PC-3 (cell line): ENCODE results near the gene GALNT11. TPM values are rescaled to one million over a fixed set of nuclear protein-coding genes. Genes with fewer than 3 reads are reported as not detected.

Experiments
- ATAC-seq: fragments of 200-7000 bp; cut with Tn5 transposase; 2 replicates; pipeline ENCODE4 v1.9.1; 2020; ENCODE audit warnings: mild to moderate bottlenecking, moderate library complexity
- BruUV-seq: library from RNA; stranded (reverse); fragments of 400-500 nt; replicated peaks from 2 replicates; lab custom pipeline; 2021; lab: Mats Ljungman, UMichigan
- CTCF ChIA-PET: fragments of 300-600 bp; sonication (Branson Sonifier 250); formaldehyde crosslinking; loops from one replicate; lab custom pipeline; 2022; ENCODE audit warnings: antibody characterized with exemption; lab: Charles Lee
- POLR2A ChIA-PET: fragments of 300-600 bp; sonication (Branson Sonifier 250); formaldehyde crosslinking; loops from one replicate; lab custom pipeline; 2022; ENCODE audit warnings: antibody characterized with exemption; ENCODE audit not compliant: unreplicated experiment; lab: Charles Lee
- DNase-seq: peaks from one replicate; pipeline ENCODE4 v3.0.0-alpha.2; 2015
- H2AFZ ChIP-seq: fragments of 300-600 bp; sonication (generic); 2 replicates; pipeline ENCODE4 v1.6.0; 2016; ENCODE audit warnings: antibody characterized with exemption, low read length
- H3F3A ChIP-seq: fragments of 300-600 bp; sonication (generic); one replicate; pipeline ENCODE4 v1.6.0; 2017; ENCODE audit warnings: antibody characterized with exemption, low read length, control low read depth, mild to moderate bottlenecking; ENCODE audit not compliant: unreplicated experiment
- H3K27ac ChIP-seq: fragments of 300-600 bp; sonication (generic); 2 replicates; pipeline ENCODE4 v1.5.1; 2016; ENCODE audit warnings: mild to moderate bottlenecking, low read length
- H3K27me3 ChIP-seq: fragments of 300-600 bp; sonication (generic); 2 replicates; pipeline ENCODE4 v1.6.1; 2016; ENCODE audit warnings: low read length, mixed read lengths
- H3K36me3 ChIP-seq: fragments of 300-600 bp; sonication (generic); 2 replicates; pipeline ENCODE4 v1.6.1; 2016; ENCODE audit warnings: low read depth, mixed run types, low read length, mixed read lengths
- H3K4me1 ChIP-seq: fragments of 300-600 bp; sonication (generic); 2 replicates; pipeline ENCODE4 v1.5.1; 2016; ENCODE audit warnings: low read length; ENCODE audit not compliant: insufficient read depth
- H3K4me2 ChIP-seq: fragments of 300-600 bp; sonication (generic); 2 replicates; pipeline ENCODE4 v1.6.0; 2016; ENCODE audit warnings: low read length
- H3K4me3 ChIP-seq: fragments of 300-600 bp; sonication (generic); 2 replicates; pipeline ENCODE4 v1.5.1; 2016; ENCODE audit warnings: mild to moderate bottlenecking, low read length, mixed read lengths
- H3K79me2 ChIP-seq: fragments of 300-600 bp; sonication (generic); 2 replicates; pipeline ENCODE4 v1.6.1; 2017; ENCODE audit warnings: low read length, mixed read lengths
- H3K9ac ChIP-seq: fragments of 300-600 bp; sonication (generic); 2 replicates; pipeline ENCODE4 v1.6.0; 2016; ENCODE audit warnings: mild to moderate bottlenecking, low read length
- H3K9me2 ChIP-seq: fragments of 300-600 bp; sonication (generic); replicated peaks from 2 replicates; pipeline ENCODE4 v1.6.1; 2016; ENCODE audit warnings: mixed run types, low read length, mixed read lengths
- H3K9me3 ChIP-seq: fragments of 300-600 bp; sonication (generic); 2 replicates; pipeline ENCODE4 v1.6.1; 2016; ENCODE audit warnings: low read length, mixed read lengths
- H4K20me1 ChIP-seq: fragments of 300-600 bp; sonication (generic); 2 replicates; pipeline ENCODE4 v1.6.1; 2016; ENCODE audit warnings: low read length, mixed read lengths
- EZH2 ChIP-seq: fragments of 300-600 bp; sonication (generic); IDR thresholded peaks from one replicate; pipeline ENCODE4 v1.6.1; 2017; ENCODE audit warnings: antibody characterized with exemption, mild to moderate bottlenecking, low read length; ENCODE audit not compliant: unreplicated experiment
- EZH2phosphoT487 ChIP-seq: fragments of 300-600 bp; sonication (generic); IDR thresholded peaks from 2 replicates; pipeline ENCODE4 v1.6.1; 2018; ENCODE audit warnings: mild to moderate bottlenecking, antibody characterized with exemption, low read length, borderline replicate concordance
- intact Hi-C: fragments of 100-400 bp; cut with micrococcal nuclease; formaldehyde crosslinking; loops from 2 replicates; pipeline ENCODE4 v1.9.0; 2023
- total RNA-seq: library from RNA; depleted of rRNA; stranded (reverse); fragments of >200 nt; gene quantifications from 2 replicates; pipeline ENCODE4 v1.2.3, GENCODE V29; 2014
- TF ChIP-seq, protein P1 (sequence below): fragments of 300-600 bp; sonication (generic); conservative IDR thresholded peaks from 2 replicates; pipeline ENCODE4 v1.5.1; 2017; ENCODE audit warnings: antibody characterized with exemption, low read depth, mild to moderate bottlenecking, low read length

Gene GALNT11
- total RNA-seq, 1 experiment from 2014 or later: 19.5 TPM

DNA sequence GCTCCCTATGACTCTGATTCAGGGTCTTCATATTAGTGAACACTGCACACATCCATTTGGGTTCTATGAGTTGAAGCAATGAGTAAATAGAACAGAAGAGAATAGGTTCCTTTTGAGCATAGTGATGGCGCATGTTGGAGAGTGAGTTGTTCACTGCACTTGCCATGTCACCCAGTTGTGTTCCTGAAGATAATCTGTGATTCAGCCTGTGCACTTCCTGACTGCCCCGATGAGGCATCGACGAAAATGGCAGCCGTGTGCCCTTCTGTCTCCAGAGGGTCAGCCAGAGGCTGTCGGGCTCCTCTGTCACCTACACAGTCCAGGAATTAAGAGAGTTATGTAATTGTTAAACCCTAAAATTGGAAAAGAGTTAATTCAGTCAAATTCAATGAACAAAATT lies 94.7 kb downstream of the GALNT11 start:
- CTCF ChIA-PET: no interaction called here
- H4K20me1 ChIP-seq: no peaks in the 10 kb centered on the region
- POLR2A ChIA-PET: no interaction called here
- no peaks in the 10 kb centered on the region for H3K9me2 ChIP-seq
- no peak overlapping the region for H3K9ac ChIP-seq
- BruUV-seq: no TSS peak
- no peak overlapping the region for H3K4me3 ChIP-seq
- no peak for ATAC-seq
- no peak overlapping the region for H3K4me2 ChIP-seq
- H3K27me3 ChIP-seq: no peaks in the 10 kb centered on the region
- H2AFZ ChIP-seq: no peak overlapping the region
- no peak overlapping the region for H3K27ac ChIP-seq
- intact Hi-C loops: no loop called here
- no peaks in the 10 kb centered on the region for H3K79me2 ChIP-seq
- H3K9me3 ChIP-seq: no peaks in the 10 kb centered on the region
- TF ChIP-seq EZH2 (no peak), EZH2phosphoT487 (no peak)
- TF ChIP-seq, protein P1, sequence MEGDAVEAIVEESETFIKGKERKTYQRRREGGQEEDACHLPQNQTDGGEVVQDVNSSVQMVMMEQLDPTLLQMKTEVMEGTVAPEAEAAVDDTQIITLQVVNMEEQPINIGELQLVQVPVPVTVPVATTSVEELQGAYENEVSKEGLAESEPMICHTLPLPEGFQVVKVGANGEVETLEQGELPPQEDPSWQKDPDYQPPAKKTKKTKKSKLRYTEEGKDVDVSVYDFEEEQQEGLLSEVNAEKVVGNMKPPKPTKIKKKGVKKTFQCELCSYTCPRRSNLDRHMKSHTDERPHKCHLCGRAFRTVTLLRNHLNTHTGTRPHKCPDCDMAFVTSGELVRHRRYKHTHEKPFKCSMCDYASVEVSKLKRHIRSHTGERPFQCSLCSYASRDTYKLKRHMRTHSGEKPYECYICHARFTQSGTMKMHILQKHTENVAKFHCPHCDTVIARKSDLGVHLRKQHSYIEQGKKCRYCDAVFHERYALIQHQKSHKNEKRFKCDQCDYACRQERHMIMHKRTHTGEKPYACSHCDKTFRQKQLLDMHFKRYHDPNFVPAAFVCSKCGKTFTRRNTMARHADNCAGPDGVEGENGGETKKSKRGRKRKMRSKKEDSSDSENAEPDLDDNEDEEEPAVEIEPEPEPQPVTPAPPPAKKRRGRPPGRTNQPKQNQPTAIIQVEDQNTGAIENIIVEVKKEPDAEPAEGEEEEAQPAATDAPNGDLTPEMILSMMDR: no peak
- H3K36me3 ChIP-seq: peaks cover 51% of the 10 kb centered on the region
- H3K4me1 ChIP-seq: no peaks in the 10 kb centered on the region
- no peaks in the 10 kb centered on the region for H3F3A ChIP-seq
- no peak for DNase-seq

DNA sequence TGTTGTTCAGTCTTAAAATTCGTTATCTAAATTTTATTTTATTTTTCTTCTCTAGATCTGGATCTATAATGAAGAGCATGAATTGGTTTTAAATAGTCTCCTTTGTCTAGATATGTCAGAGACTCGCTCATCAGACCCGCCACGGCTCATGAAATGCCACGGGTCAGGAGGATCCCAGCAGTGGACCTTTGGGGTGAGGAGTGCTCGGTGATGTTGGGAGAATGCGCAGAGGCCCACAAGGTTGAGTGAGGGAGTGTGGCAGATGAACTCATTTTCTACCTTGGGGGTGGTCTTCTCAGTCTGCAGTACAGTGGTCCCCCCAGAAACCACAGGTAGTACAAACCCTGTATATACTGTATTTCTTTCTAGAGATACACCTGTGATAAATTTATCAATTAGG lies 95.3 kb downstream of the GALNT11 start:
- intact Hi-C loops: no loop called here
- no peaks in the 10 kb centered on the region for H3K9me2 ChIP-seq
- no peak for DNase-seq

DNA sequence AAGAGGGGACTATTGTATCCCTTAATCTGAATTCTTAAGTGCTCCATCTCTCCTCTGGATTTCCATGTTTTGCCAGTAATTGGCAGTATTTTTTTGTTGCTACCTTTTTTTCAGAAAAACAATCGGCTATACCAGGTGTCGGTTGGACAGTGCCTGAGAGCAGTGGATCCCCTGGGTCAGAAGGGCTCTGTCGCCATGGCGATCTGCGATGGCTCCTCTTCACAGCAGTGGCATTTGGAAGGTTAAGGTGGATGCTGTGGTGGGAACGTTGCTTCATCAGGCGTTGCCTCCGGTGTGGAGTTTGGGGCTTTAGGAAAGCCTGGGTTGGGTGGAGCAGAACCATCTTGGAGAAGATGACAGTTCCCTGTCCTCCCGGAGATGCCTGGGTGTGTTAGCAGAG lies 96.0 kb downstream of the GALNT11 start:
- ATAC-seq: no peak
- Histone ChIP-seq H3K4me2 (no peak overlapping the region), H3K9me2 (no peaks in the 10 kb centered on the region), H3K9me3 (no peaks in the 10 kb centered on the region), H3K36me3 (peaks cover 54% of the 10 kb centered on the region), H3K27ac (no peak overlapping the region), H3K79me2 (no peaks in the 10 kb centered on the region), H3F3A (no peaks in the 10 kb centered on the region), H3K27me3 (no peaks in the 10 kb centered on the region), H2AFZ (no peak overlapping the region), H3K9ac (no peak overlapping the region), H3K4me1 (no peaks in the 10 kb centered on the region), H4K20me1 (no peaks in the 10 kb centered on the region), H3K4me3 (no peak overlapping the region)
- BruUV-seq: no TSS peak
- POLR2A ChIA-PET: no interaction called here
- TF ChIP-seq EZH2: no peak
- TF ChIP-seq, protein P1: no peak
- no peak for TF ChIP-seq EZH2phosphoT487
- intact Hi-C loops: no loop called here
- no peak for DNase-seq
- CTCF ChIA-PET: no interaction called here

More for the DNA sequence above, 95.3 kb downstream of the GALNT11 start:
- no peaks in the 10 kb centered on the region for H3K27me3 ChIP-seq
- H3K9ac ChIP-seq: no peak overlapping the region
- CTCF ChIA-PET: no interaction called here
- no peaks in the 10 kb centered on the region for H4K20me1 ChIP-seq
- no peaks in the 10 kb centered on the region for H3K4me1 ChIP-seq
- no peaks in the 10 kb centered on the region for H3K9me3 ChIP-seq
- no peak for TF ChIP-seq EZH2phosphoT487
- TF ChIP-seq, protein P1: no peak
- TF ChIP-seq EZH2: no peak
- no peak for ATAC-seq
- BruUV-seq: no TSS peak
- no peak overlapping the region for H2AFZ ChIP-seq
- H3K27ac ChIP-seq: no peak overlapping the region
- peaks cover 54% of the 10 kb centered on the region for H3K36me3 ChIP-seq
- POLR2A ChIA-PET: no interaction called here
- H3K79me2 ChIP-seq: no peaks in the 10 kb centered on the region
- H3K4me3 ChIP-seq: no peak overlapping the region
- no peaks in the 10 kb centered on the region for H3F3A ChIP-seq
- H3K4me2 ChIP-seq: no peak overlapping the region
